Mucosa of rectum (tissue), 2 donors: ENCODE measurements around the gene CES4A.
"Not testable (repeated sequence)": the region's sequence is repeated elsewhere in the genome, so short reads cannot be mapped to it uniquely, and the experiment has no call there.

ENCODE experiments used
- H3K27ac ChIP-seq, 2 donors: one replicate each; pipeline ENCODE4 v1.7.0; 2013; ENCODE audit warnings: inconsistent platforms in 2 of 2, low read depth in 2 of 2, low read length in 2 of 2
- H3K27me3 ChIP-seq, 2 donors: one replicate each; pipeline ENCODE4 v1.7.0; 2013; ENCODE audit warnings: low read length in 2 of 2; ENCODE audit not compliant: control insufficient read depth in 2 of 2, insufficient read depth in 2 of 2
- H3K36me3 ChIP-seq, 2 donors: one replicate each; pipeline ENCODE4 v1.7.0; 2013; ENCODE audit warnings: low read length in 2 of 2; ENCODE audit not compliant: control insufficient read depth in 2 of 2, insufficient read depth in 2 of 2
- H3K4me1 ChIP-seq, 2 donors: one replicate each; pipeline ENCODE4 v1.7.0; 2013; ENCODE audit warnings: low read length in 2 of 2, mild to moderate bottlenecking in 1 of 2; ENCODE audit not compliant: control insufficient read depth in 2 of 2, insufficient read depth in 2 of 2
- H3K4me3 ChIP-seq, 2 donors: one replicate each; pipeline ENCODE4 v1.7.0; 2013; ENCODE audit warnings: low read length in 2 of 2
- H3K9ac ChIP-seq, 2 donors: one replicate each; pipeline ENCODE4 v1.7.0; 2013; ENCODE audit warnings: low read length in 2 of 2, low read depth in 1 of 2, mild to moderate bottlenecking in 1 of 2
- H3K9me3 ChIP-seq, 2 donors: one replicate each; pipeline ENCODE4 v1.7.0; 2013; ENCODE audit warnings: low read length in 2 of 2; ENCODE audit not compliant: control insufficient read depth in 2 of 2
- donor health status: healthy.
- donor health status: Normal muscosa, but diverticular disease.

Gene CES4A

GRCh38 chr16:66983033-66983432 lies 5.4 kb upstream of the CES4A start:
- no peaks in the 10 kb centered on the region for H3K9me3 ChIP-seq
- no peak overlapping the region for H3K4me3 ChIP-seq
- no peak overlapping the region for H3K27ac ChIP-seq

GRCh38 chr16:66984892-66985311 lies 3.5 kb upstream of the CES4A start:
- no peak overlapping the region for H3K9ac ChIP-seq
- no peaks in the 10 kb centered on the region for H3K9me3 ChIP-seq
- no peaks in the 10 kb centered on the region for H3K4me1 ChIP-seq
- peaks cover 0 to 3% of the 10 kb centered on the region in 2 donors for H3K27me3 ChIP-seq
- no peaks in the 10 kb centered on the region for H3K36me3 ChIP-seq
- H3K4me3 ChIP-seq, result no peak overlapping the region
- no peak overlapping the region for H3K27ac ChIP-seq

More at GRCh38 chr16:66983033-66983432, 5.4 kb upstream of the CES4A start:
- Histone ChIP-seq H3K9ac (no peak overlapping the region), H3K36me3 (no peaks in the 10 kb centered on the region), H3K4me1 (peaks cover 0 to 3% of the 10 kb centered on the region in 2 donors), H3K27me3 (peaks cover 0 to 3% of the 10 kb centered on the region in 2 donors)

- Histone ChIP-seq H3K4me1 (no peaks in the 10 kb centered on the region), H3K27me3 (peaks cover 0 to 3% of the 10 kb centered on the region in 2 donors), H3K4me3 (no peak overlapping the region)
These were observed 1.8 kb upstream of the CES4A start for GRCh38 chr16:66986559-66986958.

GRCh38 chr16:66991545-66992077 lies 3.2 kb downstream of the CES4A start:
- H3K27ac ChIP-seq, result no peak overlapping the region
- no peaks in the 10 kb centered on the region for H3K9me3 ChIP-seq
- no peaks in the 10 kb centered on the region for H3K36me3 ChIP-seq
- H3K27me3 ChIP-seq, result no peaks in the 10 kb centered on the region
- H3K9ac ChIP-seq, result no peak overlapping the region
- H3K4me3 ChIP-seq, result no peak overlapping the region
- peaks cover 0 to 3% of the 10 kb centered on the region in 2 donors for H3K4me1 ChIP-seq

More at GRCh38 chr16:66986559-66986958, 1.8 kb upstream of the CES4A start:
- Histone ChIP-seq H3K27ac (no peak overlapping the region), H3K36me3 (no peaks in the 10 kb centered on the region), H3K9me3 (no peaks in the 10 kb centered on the region), H3K9ac (no peak overlapping the region)

- not testable (repeated sequence) for H3K4me1 ChIP-seq, H3K4me3 ChIP-seq, H3K27ac ChIP-seq, H3K9me3 ChIP-seq, H3K36me3 ChIP-seq, H3K9ac ChIP-seq, H3K27me3 ChIP-seq
These were observed 5.2 kb downstream of the CES4A start for GRCh38 chr16:66993558-66993957.

GRCh38 chr16:66996324-66996982 lies 8.1 kb downstream of the CES4A start:
- no peak overlapping the region for H3K9ac ChIP-seq
- H3K4me1 ChIP-seq, result peaks cover 9% of the 10 kb centered on the region in 2 donors
- H3K4me3 ChIP-seq, result no peak overlapping the region
- H3K36me3 ChIP-seq, result no peaks in the 10 kb centered on the region
- no peaks in the 10 kb centered on the region for H3K9me3 ChIP-seq
- H3K27ac ChIP-seq, result no peak overlapping the region
- no peaks in the 10 kb centered on the region for H3K27me3 ChIP-seq

- no peak overlapping the region for H3K27ac ChIP-seq
- no peaks in the 10 kb centered on the region for H3K27me3 ChIP-seq
- H3K4me3 ChIP-seq, result no peak overlapping the region
- H3K9ac ChIP-seq, result no peak overlapping the region
- no peaks in the 10 kb centered on the region for H3K36me3 ChIP-seq
- H3K4me1 ChIP-seq, result peaks cover 9 to 11% of the 10 kb centered on the region in 2 donors
- no peaks in the 10 kb centered on the region for H3K9me3 ChIP-seq
These were observed 8.6 kb downstream of the CES4A start for GRCh38 chr16:66996983-66997358.

GRCh38 chr16:67000384-67001351 lies 12.3 kb downstream of the CES4A start:
- Histone ChIP-seq H3K9ac (peak overlapping the region in 1 of 2 donors; percentile 64), H3K4me3 (peak overlapping the region; percentile 73 to 77), H3K27ac (no peak overlapping the region), H3K4me1 (peaks cover 9 to 11% of the 10 kb centered on the region in 2 donors), H3K36me3 (peaks cover 0 to 2% of the 10 kb centered on the region in 2 donors), H3K9me3 (no peaks in the 10 kb centered on the region), H3K27me3 (no peaks in the 10 kb centered on the region)

GRCh38 chr16:67001726-67002125 lies 13.3 kb downstream of the CES4A start:
- Histone ChIP-seq H3K27me3 (no peaks in the 10 kb centered on the region), H3K27ac (no peak overlapping the region), H3K4me1 (peaks cover 6 to 11% of the 10 kb centered on the region in 2 donors), H3K9ac (no peak overlapping the region), H3K4me3 (no peak overlapping the region), H3K36me3 (peaks cover 0 to 2% of the 10 kb centered on the region in 2 donors), H3K9me3 (no peaks in the 10 kb centered on the region)
